A673 (cell line): ENCODE data around the gene PEAR1. TPM values are rescaled to one million over a fixed set of nuclear protein-coding genes. Genes with fewer than 3 reads are reported as not detected.

Experiments used
- BruUV-seq: library from RNA; stranded (reverse); fragments of 400-500 nt; replicated peaks from 2 replicates; lab custom pipeline; 2021; lab: Mats Ljungman, UMichigan
- CTCF ChIA-PET: fragments of 300-600 bp; sonication (Branson Sonifier 250); formaldehyde crosslinking; loops from one replicate; lab custom pipeline; 2022; ENCODE audit warnings: antibody characterized with exemption; lab: Charles Lee
- POLR2A ChIA-PET: fragments of 300-600 bp; sonication (Branson Sonifier 250); formaldehyde crosslinking; loops from one replicate; lab custom pipeline; 2022; ENCODE audit warnings: antibody characterized with exemption; ENCODE audit not compliant: low non-redundant PET; lab: Charles Lee
- DNase-seq: peaks from one replicate; pipeline ENCODE4 v3.0.0-alpha.2; 2015; ENCODE audit warnings: low spot score
- H3K27ac ChIP-seq: fragments of 200-600 bp; sonication (generic); 2 replicates; pipeline ENCODE4 v1.5.1; 2016; ENCODE audit warnings: mixed run types, low read depth, mild to moderate bottlenecking, mixed read lengths, antibody characterized with exemption, low read length; ENCODE audit not compliant: poor library complexity, severe bottlenecking
- H3K27me3 ChIP-seq: fragments of 200-600 bp; sonication (generic); replicated peaks from 2 replicates; pipeline ENCODE4 v1.6.1; 2017; ENCODE audit warnings: mixed run types, low read depth, mild to moderate bottlenecking, mixed read lengths, antibody characterized with exemption, low read length; ENCODE audit not compliant: insufficient read depth, poor library complexity
- H3K36me3 ChIP-seq: fragments of 200-600 bp; sonication (generic); 2 replicates; pipeline ENCODE4 v1.6.1; 2016; ENCODE audit warnings: mixed run types, mild to moderate bottlenecking, mixed read lengths, antibody characterized with exemption, low read length; ENCODE audit not compliant: insufficient read depth, poor library complexity, severe bottlenecking
- H3K4me1 ChIP-seq: fragments of 200-600 bp; sonication (generic); 2 replicates; pipeline ENCODE4 v1.6.1; 2017; ENCODE audit warnings: mixed run types, mild to moderate bottlenecking, mixed read lengths, antibody characterized with exemption, low read length; ENCODE audit not compliant: insufficient read depth, poor library complexity, severe bottlenecking
- H3K4me3 ChIP-seq: fragments of 200-600 bp; sonication (generic); 2 replicates; pipeline ENCODE4 v1.5.1; 2016; ENCODE audit warnings: low read depth, mixed run types, mild to moderate bottlenecking, mixed read lengths, low read length; ENCODE audit not compliant: poor library complexity, severe bottlenecking
- H3K9me3 ChIP-seq: fragments of 200-600 bp; sonication (generic); 2 replicates; pipeline ENCODE4 v1.6.1; 2016; ENCODE audit warnings: mixed run types, low read depth, mild to moderate bottlenecking, mixed read lengths, antibody characterized with exemption, low read length; ENCODE audit not compliant: poor library complexity, severe bottlenecking
- CTCF ChIP-seq: fragments of 300-800, 200-600 bp; sonication (generic); conservative IDR thresholded peaks from 2 replicates; pipeline ENCODE4 v1.5.1; 2017; ENCODE audit warnings: low read depth, mild to moderate bottlenecking, antibody characterized with exemption, low read length, moderate library complexity, mixed read lengths
- EZH2 ChIP-seq: fragments of 200-600 bp; sonication (generic); IDR thresholded peaks from 2 replicates; pipeline ENCODE4 v1.6.1; 2017; ENCODE audit warnings: borderline replicate concordance, low read depth, mild to moderate bottlenecking, mixed read lengths, antibody characterized with exemption, low read length; ENCODE audit not compliant: poor library complexity, severe bottlenecking
- intact Hi-C: fragments of 100-400 bp; cut with micrococcal nuclease; formaldehyde crosslinking; loops from one replicate; pipeline ENCODE4 v1.10.0; 2022; ENCODE audit not compliant: unreplicated experiment
- total RNA-seq: library from RNA; stranded (reverse); gene quantifications from 2 replicates; pipeline ENCODE4 v1.2.3, GENCODE V29; 2021

Gene PEAR1
- total RNA-seq, 1 experiment from 2014 or later, result 0.52 TPM

- H3K9me3 ChIP-seq, result no peaks in the 10 kb centered on the region
- POLR2A ChIA-PET, result no interaction called here
- CTCF ChIA-PET, result no interaction called here
- TF ChIP-seq EZH2, result no peak
- no peak for TF ChIP-seq CTCF
- H3K36me3 ChIP-seq, result no peaks in the 10 kb centered on the region
- no peak overlapping the region for H3K27ac ChIP-seq
- BruUV-seq, result no TSS peak
- intact Hi-C loops, result loop anchor here (5.0 kb wide), 1 partner anchor 160 kb away; no protein-coding TSS in a partner anchor
- H3K4me3 ChIP-seq, result no peak overlapping the region
- DNase-seq, result no peak
- no peaks in the 10 kb centered on the region for H3K4me1 ChIP-seq
- H3K27me3 ChIP-seq, result no peaks in the 10 kb centered on the region
These were observed 18.8 kb downstream of the PEAR1 start for GRCh38 chr1:156912310-156912709.

GRCh38 chr1:156912861-156913808, 19.6 kb downstream of the PEAR1 start:
- CTCF ChIA-PET, result no interaction called here
- no peaks in the 10 kb centered on the region for H3K4me1 ChIP-seq
- H3K9me3 ChIP-seq, result no peaks in the 10 kb centered on the region
- no peak for DNase-seq
- H3K4me3 ChIP-seq, result no peak overlapping the region
- no peaks in the 10 kb centered on the region for H3K27me3 ChIP-seq
- intact Hi-C loops, result loop anchor here (5.0 kb wide), 1 partner anchor 159 kb away; no protein-coding TSS in a partner anchor
- no peak for TF ChIP-seq EZH2
- TF ChIP-seq CTCF, result no peak
- no peaks in the 10 kb centered on the region for H3K36me3 ChIP-seq
- POLR2A ChIA-PET, result no interaction called here
- no TSS peak for BruUV-seq
- H3K27ac ChIP-seq, result no peak overlapping the region

- TF ChIP-seq EZH2 (no peak), CTCF (no peak)
- no peaks in the 10 kb centered on the region for H3K27me3 ChIP-seq
- H3K9me3 ChIP-seq, result no peaks in the 10 kb centered on the region
- BruUV-seq, result no TSS peak
- no peaks in the 10 kb centered on the region for H3K36me3 ChIP-seq
- no peak overlapping the region for H3K27ac ChIP-seq
- no peak for DNase-seq
- ChIA-PET POLR2A (no interaction called here), CTCF (no interaction called here)
- no peak overlapping the region for H3K4me3 ChIP-seq
- no peaks in the 10 kb centered on the region for H3K4me1 ChIP-seq
- intact Hi-C loops, result loop anchor here (5.0 kb wide), 1 partner anchor 158 kb away; no protein-coding TSS in a partner anchor
These were observed 20.4 kb downstream of the PEAR1 start for GRCh38 chr1:156913809-156914387.
